HG02981 (cell line): Measurements from ENCODE around the gene PDCD2.
"Not testable (repeated sequence)": the region's sequence is repeated elsewhere in the genome, so short reads cannot be mapped to it uniquely, and the experiment has no call there.

Experiments
- ATAC-seq: cut with Tn5 transposase; IDR thresholded peaks from one replicate; pipeline ENCODE4 v1.9.1; 2021; ENCODE audit warnings: mild to moderate bottlenecking, moderate library complexity; ENCODE audit not compliant: unreplicated experiment

PDCD2 gene

GRCh38 chr6:170584181-170584953, at the start of gene PDCD2:
Gene PDCD2, minus strand, starts transcription at chr6:170584637. Its CDS starts 56 bp downstream, at chr6:170584581.
- ATAC-seq = peak; percentile 98

- ATAC-seq = not testable (repeated sequence)
Observed at GRCh38 chr6:170616020-170616554, 31.6 kb upstream of the PDCD2 start.

- ATAC-seq = peak; percentile 85
Observed at GRCh38 chr6:170612256-170612804, 27.9 kb upstream of the PDCD2 start.

GRCh38 chr6:170609225-170609624, 24.8 kb upstream of the PDCD2 start:
- not testable (repeated sequence) for ATAC-seq

GRCh38 chr6:170605574-170606259, 21.3 kb upstream of the PDCD2 start:
- ATAC-seq = no peak

GRCh38 chr6:170597278-170597677, 12.8 kb upstream of the PDCD2 start:
- ATAC-seq = no peak

- no peak for ATAC-seq
Observed at GRCh38 chr6:170596426-170596825, 12.0 kb upstream of the PDCD2 start.

GRCh38 chr6:170590725-170591124, 6.3 kb upstream of the PDCD2 start:
- ATAC-seq = no peak

GRCh38 chr6:170584954-170585498, 589 bp upstream of the PDCD2 start:
- ATAC-seq = peak; percentile 29

GRCh38 chr6:170583756-170584180, 669 bp downstream of the PDCD2 start:
- no peak for ATAC-seq

- ATAC-seq = no peak
Observed at GRCh38 chr6:170578909-170579308, 5.5 kb downstream of the PDCD2 start.

GRCh38 chr6:170575250-170575649, 9.2 kb downstream of the PDCD2 start:
- ATAC-seq = no peak

GRCh38 chr6:170572704-170573466, 11.6 kb downstream of the PDCD2 start:
- ATAC-seq = no peak

- ATAC-seq = no peak
Observed at GRCh38 chr6:170564936-170565530, 19.4 kb downstream of the PDCD2 start.

- no peak for ATAC-seq
Observed at GRCh38 chr6:170561555-170561954, 22.9 kb downstream of the PDCD2 start.

GRCh38 chr6:170555305-170555704, 29.1 kb downstream of the PDCD2 start:
- ATAC-seq = no peak

- no peak for ATAC-seq
Observed at GRCh38 chr6:170554796-170555137, 29.7 kb downstream of the PDCD2 start.

GRCh38 chr6:170554013-170554795, 30.2 kb downstream of the PDCD2 start, which contains the start of gene TBP:
Gene TBP, plus strand, starts transcription at chr6:170554369. Its CDS starts 2,661 bp downstream, at chr6:170557030.
- ATAC-seq = peak; percentile 96

GRCh38 chr6:170553534-170554012, 30.9 kb downstream of the PDCD2 start:
- peak; percentile 32 for ATAC-seq
